ENCODE results near the gene CAPN9.
"Not testable (repeated sequence)": the region's sequence is repeated elsewhere in the genome, so short reads cannot be mapped to it uniquely, and the experiment has no call there.

Gene CAPN9, protein sequence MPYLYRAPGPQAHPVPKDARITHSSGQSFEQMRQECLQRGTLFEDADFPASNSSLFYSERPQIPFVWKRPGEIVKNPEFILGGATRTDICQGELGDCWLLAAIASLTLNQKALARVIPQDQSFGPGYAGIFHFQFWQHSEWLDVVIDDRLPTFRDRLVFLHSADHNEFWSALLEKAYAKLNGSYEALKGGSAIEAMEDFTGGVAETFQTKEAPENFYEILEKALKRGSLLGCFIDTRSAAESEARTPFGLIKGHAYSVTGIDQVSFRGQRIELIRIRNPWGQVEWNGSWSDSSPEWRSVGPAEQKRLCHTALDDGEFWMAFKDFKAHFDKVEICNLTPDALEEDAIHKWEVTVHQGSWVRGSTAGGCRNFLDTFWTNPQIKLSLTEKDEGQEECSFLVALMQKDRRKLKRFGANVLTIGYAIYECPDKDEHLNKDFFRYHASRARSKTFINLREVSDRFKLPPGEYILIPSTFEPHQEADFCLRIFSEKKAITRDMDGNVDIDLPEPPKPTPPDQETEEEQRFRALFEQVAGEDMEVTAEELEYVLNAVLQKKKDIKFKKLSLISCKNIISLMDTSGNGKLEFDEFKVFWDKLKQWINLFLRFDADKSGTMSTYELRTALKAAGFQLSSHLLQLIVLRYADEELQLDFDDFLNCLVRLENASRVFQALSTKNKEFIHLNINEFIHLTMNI

GRCh38 chr1:230747127-230747730, at the start of gene CAPN9:
TSS of gene CAPN9 (plus strand) at chr1:230747388. CDS start at chr1:230747497, 109 bp downstream.
- Histone ChIP-seq H3K79me2 (ENCODE audit: insufficient read depth, low read length) (no peaks in the 10 kb centered on the region), H3K9me3 (ENCODE audit: low read length) (no peaks in the 10 kb centered on the region), H2AFZ (ENCODE audit: low read length) (no peak within 1 kb of the TSS), H3K4me1 (ENCODE audit: insufficient read depth, low read length, severe bottlenecking) (peaks cover 10% of the 10 kb centered on the region), H3K4me2 (ENCODE audit: low read length) (no peak within 1 kb of the TSS), H3K27ac (ENCODE audit: low read depth, low read length, poor library complexity, severe bottlenecking) (no peak within 1 kb of the TSS), H3F3A (ENCODE audit: insufficient read depth, low read length) (no peaks in the 10 kb centered on the region), H3K9ac (ENCODE audit: low read length) (no peak within 1 kb of the TSS), H3K4me3 (ENCODE audit: low read depth, low read length, poor library complexity, severe bottlenecking) (no peak within 1 kb of the TSS), H3K36me3 (ENCODE audit: insufficient read depth, low read length) (no peaks in the 10 kb centered on the region), H3K27me3 (ENCODE audit: insufficient read depth, low read length) (no peaks in the 10 kb centered on the region), H3K9me2 (ENCODE audit: low read depth, low read length) (no peaks in the 10 kb centered on the region), H4K20me1 (ENCODE audit: insufficient read depth, low read length) (no peaks in the 10 kb centered on the region)
- TF ChIP-seq, protein P1, sequence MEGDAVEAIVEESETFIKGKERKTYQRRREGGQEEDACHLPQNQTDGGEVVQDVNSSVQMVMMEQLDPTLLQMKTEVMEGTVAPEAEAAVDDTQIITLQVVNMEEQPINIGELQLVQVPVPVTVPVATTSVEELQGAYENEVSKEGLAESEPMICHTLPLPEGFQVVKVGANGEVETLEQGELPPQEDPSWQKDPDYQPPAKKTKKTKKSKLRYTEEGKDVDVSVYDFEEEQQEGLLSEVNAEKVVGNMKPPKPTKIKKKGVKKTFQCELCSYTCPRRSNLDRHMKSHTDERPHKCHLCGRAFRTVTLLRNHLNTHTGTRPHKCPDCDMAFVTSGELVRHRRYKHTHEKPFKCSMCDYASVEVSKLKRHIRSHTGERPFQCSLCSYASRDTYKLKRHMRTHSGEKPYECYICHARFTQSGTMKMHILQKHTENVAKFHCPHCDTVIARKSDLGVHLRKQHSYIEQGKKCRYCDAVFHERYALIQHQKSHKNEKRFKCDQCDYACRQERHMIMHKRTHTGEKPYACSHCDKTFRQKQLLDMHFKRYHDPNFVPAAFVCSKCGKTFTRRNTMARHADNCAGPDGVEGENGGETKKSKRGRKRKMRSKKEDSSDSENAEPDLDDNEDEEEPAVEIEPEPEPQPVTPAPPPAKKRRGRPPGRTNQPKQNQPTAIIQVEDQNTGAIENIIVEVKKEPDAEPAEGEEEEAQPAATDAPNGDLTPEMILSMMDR (IDR thresholded peaks at IDR 0.05; ENCODE audit: low read length), result no peak
- TF ChIP-seq EZH2 (IDR thresholded peaks at IDR 0.05; ENCODE audit: borderline replicate concordance, low read length), result no peak

DNA sequence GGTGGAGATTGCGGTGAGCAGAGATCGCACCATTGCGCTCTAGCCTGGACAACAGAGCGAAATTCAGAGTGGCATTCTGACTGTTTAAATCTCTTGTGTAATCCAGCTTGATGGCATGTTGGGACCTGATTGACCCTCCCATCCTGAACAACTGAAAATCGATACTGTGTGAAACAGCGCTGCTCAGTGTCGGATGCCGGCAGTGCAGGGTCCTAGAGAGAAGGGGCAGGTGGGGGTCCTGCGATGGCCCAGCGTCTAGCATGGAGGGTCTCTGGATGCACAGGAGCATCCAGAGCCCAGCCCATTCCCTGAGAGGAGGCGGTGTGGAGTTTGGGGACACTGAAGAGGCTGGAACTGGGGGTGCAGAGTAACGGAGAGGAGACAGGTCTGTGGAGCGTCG, 49.1 kb upstream of the CAPN9 start:
- Histone ChIP-seq H3K4me2 (ENCODE audit: low read length) (no peak overlapping the region), H3F3A (ENCODE audit: insufficient read depth, low read length) (no peaks in the 10 kb centered on the region), H3K9ac (ENCODE audit: low read length) (no peak overlapping the region), H3K9me2 (ENCODE audit: low read depth, low read length) (no peaks in the 10 kb centered on the region), H2AFZ (ENCODE audit: low read length) (no peak overlapping the region), H3K4me3 (ENCODE audit: low read depth, low read length, poor library complexity, severe bottlenecking) (no peak overlapping the region), H3K4me1 (ENCODE audit: insufficient read depth, low read length, severe bottlenecking) (no peaks in the 10 kb centered on the region), H3K79me2 (ENCODE audit: insufficient read depth, low read length) (no peaks in the 10 kb centered on the region), H3K9me3 (ENCODE audit: low read length) (no peaks in the 10 kb centered on the region), H3K27ac (ENCODE audit: low read depth, low read length, poor library complexity, severe bottlenecking) (no peak overlapping the region), H3K36me3 (ENCODE audit: insufficient read depth, low read length) (peaks cover 10% of the 10 kb centered on the region; the same call in 1 of the 2 replicates), H4K20me1 (ENCODE audit: insufficient read depth, low read length) (no peaks in the 10 kb centered on the region), H3K27me3 (ENCODE audit: insufficient read depth, low read length) (no peaks in the 10 kb centered on the region)
- TF ChIP-seq, protein P1 (IDR thresholded peaks at IDR 0.05; ENCODE audit: low read length), result no peak; the same call in 1 of the 2 replicates
- TF ChIP-seq EZH2 (IDR thresholded peaks at IDR 0.05; ENCODE audit: borderline replicate concordance, low read length), result no peak

DNA sequence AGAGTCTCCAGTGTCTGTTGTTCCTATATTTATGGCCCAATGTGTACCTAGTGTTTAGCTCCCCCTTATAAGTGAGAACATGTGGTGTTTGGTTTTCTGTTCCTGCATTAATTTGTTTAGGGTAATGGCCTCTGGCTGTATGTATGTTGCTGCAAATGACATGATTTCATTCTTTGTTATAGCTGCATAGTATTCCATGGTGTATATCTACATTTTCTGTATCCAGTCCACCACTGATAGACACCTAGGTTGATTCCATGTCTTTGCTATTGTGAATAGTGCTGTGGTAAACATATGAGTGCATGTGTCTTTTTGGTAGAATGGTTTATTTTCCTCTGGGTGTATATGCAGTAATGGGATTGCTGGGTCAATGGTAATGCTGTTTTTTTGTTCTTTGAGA, 48.2 kb upstream of the CAPN9 start:
- not testable (repeated sequence) for H3K36me3 ChIP-seq (ENCODE audit: insufficient read depth, low read length); H3K9me3 ChIP-seq (ENCODE audit: low read length); H3K4me1 ChIP-seq (ENCODE audit: insufficient read depth, low read length, severe bottlenecking); H3K9me2 ChIP-seq (ENCODE audit: low read depth, low read length); H3K4me3 ChIP-seq (ENCODE audit: low read depth, low read length, poor library complexity, severe bottlenecking); H3K4me2 ChIP-seq (ENCODE audit: low read length); H3K27ac ChIP-seq (ENCODE audit: low read depth, low read length, poor library complexity, severe bottlenecking); H3K27me3 ChIP-seq (ENCODE audit: insufficient read depth, low read length); H4K20me1 ChIP-seq (ENCODE audit: insufficient read depth, low read length); H3K79me2 ChIP-seq (ENCODE audit: insufficient read depth, low read length); H3F3A ChIP-seq (ENCODE audit: insufficient read depth, low read length); H2AFZ ChIP-seq (ENCODE audit: low read length); H3K9ac ChIP-seq (ENCODE audit: low read length)

All from OCI-LY1 (cell line).